HepG2 (cell line): Measurements from ENCODE around the gene GSTM4. TPM values are rescaled to one million over a fixed set of nuclear protein-coding genes. Genes with fewer than 3 reads are reported as not detected.

Source experiments
- ATAC-seq: fragments of 200-7000 bp; cut with Tn5 transposase; 3 replicates; pipeline ENCODE4 v1.9.1; 2020; ENCODE audit warnings: mild to moderate bottlenecking, moderate library complexity
- BruUV-seq: library from RNA; stranded (reverse); fragments of 400-500 nt; replicated peaks from 2 replicates; lab custom pipeline; 2021; lab: Mats Ljungman, UMichigan
- CTCF ChIA-PET: fragments of 300-600 bp; formaldehyde crosslinking; extraction: SDS; loops from one replicate; lab custom pipeline; 2021; ENCODE audit warnings: low total read pairs, inconsistent platforms, low intra/inter-chr PET ratio; lab: Yijun Ruan, JAX
- POLR2A ChIA-PET: fragments of 350-600 bp; sonication (Branson Sonifier 250); formaldehyde crosslinking; loops from one replicate; lab custom pipeline; 2020; ENCODE audit warnings: antibody characterized with exemption, inconsistent platforms; lab: Yijun Ruan, JAX
- DNase-seq: peaks from one replicate; pipeline ENCODE4 v3.0.0-alpha.2; 2015; ENCODE audit warnings: low spot score
- FAIRE-seq: peaks from 3 replicates; lab custom pipeline; 2011; peaks lifted over from hg19 to GRCh38; lab: Jason Lieb, UNC
- H2AFZ ChIP-seq: one replicate; pipeline ENCODE4 v1.6.1; 2011; ENCODE audit warnings: low read length, inconsistent platforms
- H3K27ac ChIP-seq: fragments of 300-600 bp; 3 replicates; pipeline ENCODE4 v1.8.0; 2011; ENCODE audit warnings: mixed run types, mild to moderate bottlenecking, mixed read lengths, low read length, inconsistent platforms; ENCODE audit not compliant: insufficient read depth; ENCODE audit errors: extremely low read length
- H3K27me3 ChIP-seq, 2 experiments: fragments of 200-600 bp in 1 of 2; 2 replicates in 1 of 2; 3 replicates in 1 of 2; pipeline versions ENCODE4 v1.6.0 to v1.8.0; 2011; ENCODE audit warnings: low read length in 2 of 2, mild to moderate bottlenecking in 2 of 2, moderate library complexity in 2 of 2, inconsistent platforms in 1 of 2; ENCODE audit not compliant: insufficient read depth in 2 of 2, control insufficient read depth in 1 of 2
- H3K36me3 ChIP-seq, 2 experiments: fragments of 200-600 bp in 1 of 2; replicated peaks in 1 of 2; 2 replicates in 1 of 2; 3 replicates in 1 of 2; pipeline versions ENCODE4 v1.5.1 to v1.8.0; 2011; ENCODE audit warnings: low read length in 2 of 2, inconsistent platforms in 1 of 2; ENCODE audit not compliant: insufficient read depth in 2 of 2, control insufficient read depth in 1 of 2
- H3K4me1 ChIP-seq: 2 replicates; pipeline ENCODE4 v1.5.1; 2012; ENCODE audit warnings: low read length, inconsistent platforms; ENCODE audit not compliant: insufficient read depth
- H3K4me2 ChIP-seq: 2 replicates; pipeline ENCODE4 v1.6.0; 2011; ENCODE audit warnings: low read depth, low read length, inconsistent platforms
- H3K4me3 ChIP-seq, 3 experiments: fragments of 200-600 bp in 1 of 3; sonication (generic), shearing (Covaris generic) in 1 of 3; replicated peaks in 1 of 3; 2 replicates each; pipeline ENCODE4 v1.5.1; 2011 to 2016; ENCODE audit warnings: low read length in 3 of 3, inconsistent platforms in 2 of 3, low read depth in 2 of 3, mild to moderate bottlenecking in 2 of 3, control low read depth in 1 of 3, mixed read lengths in 1 of 3; ENCODE audit not compliant: insufficient read depth in 1 of 3
- H3K79me2 ChIP-seq: one replicate; pipeline ENCODE4 v1.6.1; 2011; ENCODE audit warnings: low read length, inconsistent platforms; ENCODE audit not compliant: insufficient read depth
- H3K9ac ChIP-seq: 2 replicates; pipeline ENCODE4 v1.6.0; 2011; ENCODE audit warnings: mild to moderate bottlenecking, low read depth, low read length, inconsistent platforms; ENCODE audit not compliant: insufficient read depth
- H3K9me3 ChIP-seq: 2 replicates; pipeline ENCODE4 v1.5.1; 2012; ENCODE audit warnings: mild to moderate bottlenecking, low read length
- H4K20me1 ChIP-seq: 2 replicates; pipeline ENCODE4 v1.6.0; 2011; ENCODE audit warnings: inconsistent platforms, mild to moderate bottlenecking, low read length, moderate library complexity; ENCODE audit not compliant: insufficient read depth
- BCL6 ChIP-seq: IDR thresholded peaks from 2 replicates; pipeline ENCODE4 v1.6.1; 2016; ENCODE audit warnings: missing genetic modification reagents, missing compliant biosample characterization
- FLYWCH1 ChIP-seq: sonication (generic); formaldehyde crosslinking; IDR thresholded peaks from 2 replicates; pipeline ENCODE4 v1.8.1; 2023; ENCODE audit warnings: mild to moderate bottlenecking, missing genetic modification reagents
- SP5 ChIP-seq: IDR thresholded peaks from 2 replicates; pipeline ENCODE4 v1.6.1; 2016; ENCODE audit warnings: low read depth, borderline replicate concordance
- ZC3H4 ChIP-seq: sonication (generic); formaldehyde crosslinking; IDR thresholded peaks from 2 replicates; pipeline ENCODE4 v1.4.0; 2020; ENCODE audit warnings: missing genetic modification reagents, borderline replicate concordance
- ZNF160 ChIP-seq: sonication (generic); formaldehyde crosslinking; IDR thresholded peaks from 2 replicates; pipeline ENCODE4 v1.8.0; 2022; ENCODE audit warnings: mild to moderate bottlenecking, inconsistent platforms, missing genetic modification reagents
- ZNF225 ChIP-seq: sonication (generic); formaldehyde crosslinking; IDR thresholded peaks from 2 replicates; pipeline ENCODE4 v1.4.0; 2020; ENCODE audit warnings: mild to moderate bottlenecking, missing genetic modification reagents
- ZZZ3 ChIP-seq: sonication (generic); formaldehyde crosslinking; IDR thresholded peaks from 2 replicates; pipeline ENCODE4 v1.4.0; 2020; ENCODE audit warnings: missing genetic modification reagents, mild to moderate bottlenecking, borderline replicate concordance
- WGBS: methylation state at CpG from one replicate; pipeline ENCODE4 v1.1.6; 2017; ENCODE audit warnings: low lambda C conversion rate; 5-methylcytosine and 5-hydroxymethylcytosine counted together
- in situ Hi-C: cut with HindIII; loops from 2 replicates; pipeline ENCODE4 v1.10.0; 2017; ENCODE audit warnings: low pct_unique_long_range_greater_than_20kb; ENCODE audit not compliant: extremely low pct_ligation_motif_present
- intact Hi-C: fragments of 100-400 bp; cut with micrococcal nuclease; formaldehyde crosslinking; loops from one replicate; pipeline ENCODE4 v1.10.0; 2022; ENCODE audit not compliant: unreplicated experiment
- polyA plus RNA-seq, 8 experiments: library from polyadenylated mRNA; depleted of rRNA in 3 of 8; stranded (reverse) in 7 of 8; unstranded in 1 of 8; fragments of >200 nt; fragmentation: Illumina TruSeq in 4 of 8; extraction: Trizol in 4 of 8; gene quantifications; 2 replicates each; pipeline versions ENCODE4 v1.2.1 to v1.2.3, GENCODE V29; 2011 to 2016; ENCODE audit warnings: low read depth in 4 of 8, missing spikeins in 1 of 8, mixed read lengths in 1 of 8; ENCODE audit not compliant: insufficient read depth in 1 of 8
- total RNA-seq, 5 experiments: library from RNA; depleted of rRNA; stranded (reverse); fragments of >200 nt; fragmentation: Illumina TruSeq; extraction: Trizol; gene quantifications; 2 replicates each; pipeline ENCODE4 v1.2.3, GENCODE V29; 2016; ENCODE audit warnings: low read depth in 1 of 5
- TF ChIP-seq, protein P1 (sequence below): sonication (generic); formaldehyde crosslinking; IDR thresholded peaks from 2 replicates; pipeline ENCODE4 v1.4.0; 2020; ENCODE audit warnings: missing genetic modification reagents, low read depth, mild to moderate bottlenecking, borderline replicate concordance
- TF ChIP-seq, protein P2 (sequence below): sonication (generic); formaldehyde crosslinking; IDR thresholded peaks from 2 replicates; pipeline ENCODE4 v1.4.0; 2020; ENCODE audit warnings: low read depth, missing genetic modification reagents
- TF ChIP-seq, protein P3 (sequence below), 2 experiments: sonication (generic) in 1 of 2; formaldehyde crosslinking in 1 of 2; IDR thresholded peaks; 2 replicates each; pipeline versions ENCODE4 v1.4.0 to v1.6.1; 2018 to 2020; ENCODE audit warnings: missing genetic modification reagents in 2 of 2, borderline replicate concordance in 1 of 2, low read depth in 1 of 2, mild to moderate bottlenecking in 1 of 2, missing biosample characterization in 1 of 2
- TF ChIP-seq, protein P4 (sequence below): fragments of 450-650 bp; IDR thresholded peaks from 2 replicates; pipeline ENCODE4 v1.6.1; 2016

GSTM4 gene
- total and polyA plus RNA-seq, 2 of the 13 experiments (the other 11 are each of a cell fraction or from before 2014, with no cell fraction given) = 25.3 to 40.8 TPM

DNA sequence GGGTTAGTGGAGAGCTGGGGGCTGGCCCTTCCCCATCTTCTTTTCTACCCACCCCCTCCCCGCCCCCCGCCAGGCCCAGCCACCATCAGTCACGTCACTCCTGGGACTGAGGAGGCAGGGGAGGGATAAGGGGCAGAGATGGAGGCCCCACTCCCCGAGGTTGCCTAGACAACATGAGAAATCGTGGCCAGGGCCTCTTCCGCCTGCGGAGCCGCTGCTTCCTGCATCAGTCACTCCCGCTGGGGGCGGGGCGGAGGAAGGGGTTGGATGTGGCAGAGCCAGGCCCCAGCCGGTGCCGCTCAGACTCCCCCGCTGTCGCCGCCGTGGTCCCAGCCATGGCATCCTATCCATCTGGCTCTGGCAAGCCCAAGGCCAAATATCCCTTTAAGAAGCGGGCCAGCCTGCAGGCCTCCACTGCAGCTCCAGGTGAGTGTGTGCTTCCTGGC lies 35.0 kb upstream of the GSTM4 start (continued):
- TF ChIP-seq, protein P1, sequence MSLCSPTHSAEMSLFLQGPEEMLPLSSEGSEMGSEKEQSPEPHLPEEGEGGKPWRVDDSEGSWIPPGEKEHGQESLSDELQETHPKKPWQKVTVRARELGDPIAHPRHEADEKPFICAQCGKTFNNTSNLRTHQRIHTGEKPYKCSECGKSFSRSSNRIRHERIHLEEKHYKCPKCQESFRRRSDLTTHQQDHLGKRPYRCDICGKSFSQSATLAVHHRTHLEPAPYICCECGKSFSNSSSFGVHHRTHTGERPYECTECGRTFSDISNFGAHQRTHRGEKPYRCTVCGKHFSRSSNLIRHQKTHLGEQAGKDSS = 0 out of 2 replicates have a peak, but pooled peaks have one; percentile 47
- TF ChIP-seq ZZZ3 (CRISPR knock-in tag) (0 out of 2 replicates have a peak, but pooled peaks have one; percentile 43), ZNF225 (no peak), SP5 (CRISPR knock-in tag) (peak; percentile 73), BCL6 (peak; percentile 20; the same call in 1 of the 2 replicates)

DNA sequence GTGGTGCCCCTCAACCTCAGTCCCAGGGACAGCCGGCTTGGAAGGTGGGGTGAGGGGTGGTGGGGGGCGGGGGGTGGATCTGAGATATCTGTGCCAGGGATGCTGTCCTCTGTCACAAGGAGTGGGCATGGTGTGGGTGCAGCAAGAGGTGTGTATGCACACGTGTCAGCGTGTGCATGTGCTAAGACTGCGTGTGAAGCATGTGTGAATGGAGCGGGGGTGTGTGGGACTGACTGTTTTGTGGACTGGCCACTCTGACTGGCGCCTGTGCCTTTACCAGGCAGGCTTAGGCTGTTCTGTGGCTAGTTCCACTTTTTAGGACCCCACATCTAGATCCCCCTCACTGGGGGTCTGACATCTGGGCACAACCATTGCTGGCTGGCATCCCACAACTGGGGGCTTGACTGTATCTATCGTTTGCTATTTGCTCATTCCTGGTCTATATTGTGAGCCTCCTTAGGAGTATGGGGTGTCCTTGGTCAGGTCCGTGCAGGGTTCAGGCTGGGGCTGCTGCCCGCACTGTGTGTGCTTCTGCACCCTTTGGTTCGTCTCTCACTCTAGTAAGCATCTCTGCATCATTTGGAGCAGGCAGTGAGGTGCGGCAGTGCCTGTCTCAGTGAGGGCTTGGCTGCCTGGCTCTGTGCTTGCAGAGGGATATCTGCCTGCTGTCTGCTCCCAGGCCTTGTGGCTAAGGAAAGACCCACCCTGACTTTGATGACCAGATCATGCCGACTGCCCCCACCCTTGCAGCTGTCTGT lies 34.3 kb upstream of the GSTM4 start:
- in situ Hi-C loops (loop anchor here (5.0 kb wide), 1 partner anchor 74 kb away; the partner anchor contains the start of gene GNAI3), intact Hi-C loops (no loop called here)
- Histone ChIP-seq H3K9me3 (no peaks in the 10 kb centered on the region), H3K4me3 (peak overlapping the region; percentile 71 to 89 (median 80)), H3K79me2 (peaks cover 56% of the 10 kb centered on the region), H3K9ac (peak overlapping the region; percentile 66; the same call in 1 of the 2 replicates), H3K4me2 (peak overlapping the region; percentile 92), H2AFZ (no peak overlapping the region), H3K27ac (no peak overlapping the region), H3K4me1 (peaks cover 52% of the 10 kb centered on the region), H4K20me1 (peaks cover 39% of the 10 kb centered on the region), H3K27me3 (no peaks in the 10 kb centered on the region; a peak in 1 of 5 replicates), H3K36me3 (peaks cover 10 to 20% of the 10 kb centered on the region in 2 experiments; a peak in 4 of 5 replicates)
- no peak for FAIRE-seq
- DNase-seq = no peak
- CTCF ChIA-PET = no interaction called here
- POLR2A ChIA-PET = interaction anchor here (2.7 kb wide), 1 partner anchor 8 kb away, joined by 11 read pairs; no protein-coding TSS in a partner anchor
- BruUV-seq = no TSS peak
- TF ChIP-seq FLYWCH1 (CRISPR knock-in tag) = no peak
- no peak for TF ChIP-seq ZC3H4 (CRISPR knock-in tag)
- TF ChIP-seq, protein P2, sequence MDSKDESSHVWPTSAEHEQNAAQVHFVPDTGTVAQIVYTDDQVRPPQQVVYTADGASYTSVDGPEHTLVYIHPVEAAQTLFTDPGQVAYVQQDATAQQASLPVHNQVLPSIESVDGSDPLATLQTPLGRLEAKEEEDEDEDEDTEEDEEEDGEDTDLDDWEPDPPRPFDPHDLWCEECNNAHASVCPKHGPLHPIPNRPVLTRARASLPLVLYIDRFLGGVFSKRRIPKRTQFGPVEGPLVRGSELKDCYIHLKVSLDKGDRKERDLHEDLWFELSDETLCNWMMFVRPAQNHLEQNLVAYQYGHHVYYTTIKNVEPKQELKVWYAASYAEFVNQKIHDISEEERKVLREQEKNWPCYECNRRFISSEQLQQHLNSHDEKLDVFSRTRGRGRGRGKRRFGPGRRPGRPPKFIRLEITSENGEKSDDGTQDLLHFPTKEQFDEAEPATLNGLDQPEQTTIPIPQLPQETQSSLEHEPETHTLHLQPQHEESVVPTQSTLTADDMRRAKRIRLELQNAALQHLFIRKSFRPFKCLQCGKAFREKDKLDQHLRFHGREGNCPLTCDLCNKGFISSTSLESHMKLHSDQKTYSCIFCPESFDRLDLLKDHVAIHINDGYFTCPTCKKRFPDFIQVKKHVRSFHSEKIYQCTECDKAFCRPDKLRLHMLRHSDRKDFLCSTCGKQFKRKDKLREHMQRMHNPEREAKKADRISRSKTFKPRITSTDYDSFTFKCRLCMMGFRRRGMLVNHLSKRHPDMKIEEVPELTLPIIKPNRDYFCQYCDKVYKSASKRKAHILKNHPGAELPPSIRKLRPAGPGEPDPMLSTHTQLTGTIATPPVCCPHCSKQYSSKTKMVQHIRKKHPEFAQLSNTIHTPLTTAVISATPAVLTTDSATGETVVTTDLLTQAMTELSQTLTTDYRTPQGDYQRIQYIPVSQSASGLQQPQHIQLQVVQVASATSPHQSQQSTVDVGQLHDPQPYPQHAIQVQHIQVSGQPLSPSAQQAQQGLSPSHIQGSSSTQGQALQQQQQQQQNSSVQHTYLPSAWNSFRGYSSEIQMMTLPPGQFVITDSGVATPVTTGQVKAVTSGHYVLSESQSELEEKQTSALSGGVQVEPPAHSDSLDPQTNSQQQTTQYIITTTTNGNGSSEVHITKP (CRISPR knock-in tag) = no peak
- TF ChIP-seq, protein P3, sequence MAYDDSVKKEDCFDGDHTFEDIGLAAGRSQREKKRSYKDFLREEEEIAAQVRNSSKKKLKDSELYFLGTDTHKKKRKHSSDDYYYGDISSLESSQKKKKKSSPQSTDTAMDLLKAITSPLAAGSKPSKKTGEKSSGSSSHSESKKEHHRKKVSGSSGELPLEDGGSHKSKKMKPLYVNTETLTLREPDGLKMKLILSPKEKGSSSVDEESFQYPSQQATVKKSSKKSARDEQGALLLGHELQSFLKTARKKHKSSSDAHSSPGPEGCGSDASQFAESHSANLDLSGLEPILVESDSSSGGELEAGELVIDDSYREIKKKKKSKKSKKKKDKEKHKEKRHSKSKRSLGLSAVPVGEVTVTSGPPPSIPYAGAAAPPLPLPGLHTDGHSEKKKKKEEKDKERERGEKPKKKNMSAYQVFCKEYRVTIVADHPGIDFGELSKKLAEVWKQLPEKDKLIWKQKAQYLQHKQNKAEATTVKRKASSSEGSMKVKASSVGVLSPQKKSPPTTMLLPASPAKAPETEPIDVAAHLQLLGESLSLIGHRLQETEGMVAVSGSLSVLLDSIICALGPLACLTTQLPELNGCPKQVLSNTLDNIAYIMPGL (CRISPR knock-in tag; IDR thresholded peaks at IDR 0.05; ENCODE audit: borderline replicate concordance in 1 of 2, low read depth in 1 of 2) = no peak
- TF ChIP-seq, protein P4, sequence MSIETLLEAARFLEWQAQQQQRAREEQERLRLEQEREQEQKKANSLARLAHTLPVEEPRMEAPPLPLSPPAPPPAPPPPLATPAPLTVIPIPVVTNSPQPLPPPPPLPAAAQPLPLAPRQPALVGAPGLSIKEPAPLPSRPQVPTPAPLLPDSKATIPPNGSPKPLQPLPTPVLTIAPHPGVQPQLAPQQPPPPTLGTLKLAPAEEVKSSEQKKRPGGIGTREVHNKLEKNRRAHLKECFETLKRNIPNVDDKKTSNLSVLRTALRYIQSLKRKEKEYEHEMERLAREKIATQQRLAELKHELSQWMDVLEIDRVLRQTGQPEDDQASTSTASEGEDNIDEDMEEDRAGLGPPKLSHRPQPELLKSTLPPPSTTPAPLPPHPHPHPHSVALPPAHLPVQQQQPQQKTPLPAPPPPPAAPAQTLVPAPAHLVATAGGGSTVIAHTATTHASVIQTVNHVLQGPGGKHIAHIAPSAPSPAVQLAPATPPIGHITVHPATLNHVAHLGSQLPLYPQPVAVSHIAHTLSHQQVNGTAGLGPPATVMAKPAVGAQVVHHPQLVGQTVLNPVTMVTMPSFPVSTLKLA = peak; percentile 33; the same call in 1 of the 2 replicates
- no peak for TF ChIP-seq ZNF160
- WGBS = 42% methylated on average over 6 of the region's 13 CpGs
- ATAC-seq = no peak
